IMR-90 (cell line): ENCODE results near the gene ZFHX3. TPM values are rescaled to one million over a fixed set of nuclear protein-coding genes. Genes with fewer than 3 reads are reported as not detected.

Experiments
- ATAC-seq: fragments of 200-7000 bp; cut with Tn5 transposase; 2 replicates; pipeline ENCODE4 v1.9.1; 2020; ENCODE audit warnings: low read depth, mild to moderate bottlenecking, moderate library complexity
- BruUV-seq: library from RNA; stranded (reverse); fragments of 400-500 nt; replicated peaks from 2 replicates; lab custom pipeline; 2021; lab: Mats Ljungman, UMichigan
- CTCF ChIA-PET: fragments of 300-600 bp; formaldehyde crosslinking; extraction: SDS; loops from one replicate; lab custom pipeline; 2021; ENCODE audit warnings: antibody characterized with exemption; lab: Yijun Ruan, JAX
- POLR2A ChIA-PET: fragments of 300-600 bp; sonication (Branson Sonifier 250); formaldehyde crosslinking; loops from one replicate; lab custom pipeline; 2022; ENCODE audit warnings: antibody characterized with exemption; ENCODE audit not compliant: unreplicated experiment; lab: Charles Lee
- DNase-seq: peaks from one replicate; pipeline ENCODE4 v3.0.0; 2013
- H2AFZ ChIP-seq: replicated peaks from 2 replicates; pipeline ENCODE3; 2013; ENCODE audit warnings: low read length, mild to moderate bottlenecking; ENCODE audit not compliant: poor library complexity
- H2AK5ac ChIP-seq: 2 replicates; pipeline ENCODE4 v1.6.1; 2013; ENCODE audit warnings: low read depth, low read length, inconsistent platforms
- H2AK9ac ChIP-seq: replicated peaks from 2 replicates; pipeline ENCODE3; 2013; ENCODE audit warnings: mild to moderate bottlenecking, low read depth, low read length, moderate library complexity; ENCODE audit not compliant: poor library complexity
- H2BK120ac ChIP-seq: 2 replicates; pipeline ENCODE4 v1.6.1; 2013; ENCODE audit warnings: low read depth, low read length, inconsistent platforms
- H2BK15ac ChIP-seq: 3 replicates; pipeline ENCODE4 v1.6.1; 2013; ENCODE audit warnings: low read depth, low read length, inconsistent platforms
- H2BK20ac ChIP-seq: 2 replicates; pipeline ENCODE4 v1.6.1; 2013; ENCODE audit warnings: low read depth, mild to moderate bottlenecking, inconsistent platforms, low read length, moderate library complexity
- H2BK5ac ChIP-seq: 2 replicates; pipeline ENCODE4 v1.6.1; 2013; ENCODE audit warnings: mild to moderate bottlenecking, low read depth, low read length, inconsistent platforms; ENCODE audit not compliant: poor library complexity, severe bottlenecking
- H3K14ac ChIP-seq: replicated peaks from 2 replicates; pipeline ENCODE4 v1.6.1; 2013; ENCODE audit warnings: low read depth, low read length, inconsistent platforms
- H3K18ac ChIP-seq: 2 replicates; pipeline ENCODE4 v1.6.1; 2013; ENCODE audit warnings: low read depth, low read length, control low read depth
- H3K23ac ChIP-seq: 2 replicates; pipeline ENCODE4 v1.6.1; 2013; ENCODE audit warnings: low read depth, low read length, inconsistent platforms
- H3K27ac ChIP-seq: 2 replicates; pipeline ENCODE4 v1.5.1; 2013; ENCODE audit warnings: mild to moderate bottlenecking, control low read depth, low read length; ENCODE audit not compliant: insufficient read depth
- H3K27me3 ChIP-seq: 2 replicates; pipeline ENCODE4 v1.6.1; 2013; ENCODE audit warnings: low read length; ENCODE audit not compliant: control insufficient read depth, insufficient read depth
- H3K36me3 ChIP-seq: 2 replicates; pipeline ENCODE4 v1.6.1; 2013; ENCODE audit warnings: low read length, mixed read lengths; ENCODE audit not compliant: control insufficient read depth, insufficient read depth
- H3K4ac ChIP-seq: 2 replicates; pipeline ENCODE4 v1.6.1; 2013; ENCODE audit warnings: low read depth, low read length, inconsistent platforms
- H3K4me1 ChIP-seq: 2 replicates; pipeline ENCODE4 v1.6.1; 2013; ENCODE audit warnings: low read length, mixed read lengths; ENCODE audit not compliant: control insufficient read depth, insufficient read depth
- H3K4me2 ChIP-seq: 2 replicates; pipeline ENCODE4 v1.6.1; 2013; ENCODE audit warnings: low read depth, mild to moderate bottlenecking, control low read depth, low read length, moderate library complexity
- H3K4me3 ChIP-seq: 2 replicates; pipeline ENCODE4 v1.5.1; 2013; ENCODE audit warnings: low read depth, mild to moderate bottlenecking, control low read depth, low read length, moderate library complexity; ENCODE audit not compliant: insufficient read depth
- H3K56ac ChIP-seq: 2 replicates; pipeline ENCODE4 v1.6.1; 2013; ENCODE audit warnings: low read length, inconsistent platforms; ENCODE audit not compliant: insufficient read depth; ENCODE audit errors: extremely low read depth
- H3K79me1 ChIP-seq, 2 experiments: 2 replicates each; pipeline ENCODE4 v1.6.1; 2013; ENCODE audit warnings: low read length in 2 of 2, inconsistent platforms in 1 of 2, low read depth in 1 of 2
- H3K9ac ChIP-seq: 2 replicates; pipeline ENCODE4 v1.6.1; 2013; ENCODE audit warnings: low read depth, low read length, control low read depth
- H3K9me1 ChIP-seq: 2 replicates; pipeline ENCODE4 v1.6.1; 2013; ENCODE audit warnings: low read length, inconsistent platforms; ENCODE audit not compliant: insufficient read depth
- H3K9me3 ChIP-seq: 2 replicates; pipeline ENCODE4 v1.6.1; 2013; ENCODE audit warnings: low read length; ENCODE audit not compliant: control insufficient read depth, insufficient read depth
- H4K20me1 ChIP-seq: 2 replicates; pipeline ENCODE4 v1.6.1; 2013; ENCODE audit warnings: low read length, inconsistent platforms; ENCODE audit not compliant: insufficient read depth
- H4K5ac ChIP-seq: 2 replicates; pipeline ENCODE4 v1.6.1; 2013; ENCODE audit warnings: mild to moderate bottlenecking, low read depth, low read length, control low read depth
- H4K8ac ChIP-seq, 2 experiments: 2 replicates each; pipeline ENCODE4 v1.6.1; 2013; ENCODE audit warnings: low read depth in 2 of 2, low read length in 2 of 2, control low read depth in 1 of 2, inconsistent platforms in 1 of 2
- H4K91ac ChIP-seq: 2 replicates; pipeline ENCODE4 v1.6.1; 2013; ENCODE audit warnings: low read depth, low read length, inconsistent platforms; ENCODE audit not compliant: insufficient read depth
- BHLHE40 ChIP-seq: fragments of 150-350 bp; IDR thresholded peaks from 2 replicates; pipeline ENCODE4 v1.6.1; 2016; ENCODE audit warnings: mild to moderate bottlenecking, low read depth, low read length
- CEBPB ChIP-seq: IDR thresholded peaks from 2 replicates; pipeline ENCODE4 v1.6.1; 2012; ENCODE audit warnings: low read depth, low read length, improper control_type of control experiment
- CHD1 ChIP-seq: IDR thresholded peaks from 2 replicates; pipeline ENCODE4 v1.6.1; 2012; ENCODE audit warnings: low read depth, low read length, improper control_type of control experiment
- FOS ChIP-seq: fragments of 150-350 bp; IDR thresholded peaks from 2 replicates; pipeline ENCODE4 v1.6.1; 2016; ENCODE audit warnings: low read depth, low read length
- MAFK ChIP-seq: IDR thresholded peaks from 2 replicates; pipeline ENCODE4 v1.6.1; 2012; ENCODE audit warnings: low read depth, low read length, improper control_type of control experiment
- MAZ ChIP-seq: IDR thresholded peaks from 2 replicates; pipeline ENCODE4 v1.6.1; 2012; ENCODE audit warnings: low read depth, mild to moderate bottlenecking, low read length, improper control_type of control experiment, moderate library complexity, borderline replicate concordance
- POLR2A ChIP-seq: IDR thresholded peaks from 2 replicates; pipeline ENCODE4 v1.6.1; 2012; ENCODE audit warnings: mild to moderate bottlenecking, low read depth, low read length
- RAD21 ChIP-seq: IDR thresholded peaks from 2 replicates; pipeline ENCODE4 v1.6.1; 2012; ENCODE audit warnings: low read length, improper control_type of control experiment
- RCOR1 ChIP-seq: IDR thresholded peaks from 2 replicates; pipeline ENCODE4 v1.6.1; 2012; ENCODE audit warnings: mild to moderate bottlenecking, low read length, improper control_type of control experiment; ENCODE audit not compliant: insufficient replicate concordance
- RFX5 ChIP-seq: IDR thresholded peaks from 2 replicates; pipeline ENCODE4 v1.8.0; 2012; ENCODE audit warnings: low read depth, mild to moderate bottlenecking, low read length, moderate library complexity
- SMC3 ChIP-seq: fragments of 150-350 bp; IDR thresholded peaks from 2 replicates; pipeline ENCODE4 v1.6.1; 2016; ENCODE audit warnings: low read depth, mild to moderate bottlenecking, antibody characterized with exemption, low read length, moderate library complexity
- WGBS, 2 experiments: methylation state at CpG; one replicate each; pipeline versions ENCODE4 v1.1.5 to v1.1.7; 2013; ENCODE audit warnings: missing lambda C conversion rate in 2 of 2; ENCODE audit not compliant: insufficient read length in 1 of 2; ENCODE audit errors: extremely low coverage in 2 of 2; 5-methylcytosine and 5-hydroxymethylcytosine counted together
- dilution Hi-C: fragments of 300-500 bp; cut with HindIII; formaldehyde crosslinking; loops from one replicate; pipeline ENCODE4 v1.14.3; 2018; ENCODE audit warnings: low sequenced_read_pairs; ENCODE audit not compliant: unreplicated experiment
- in situ Hi-C: fragments of 300-500 bp; cut with MboI; formaldehyde crosslinking; loops from 3 replicates; pipeline ENCODE4 v1.14.3; 2019; ENCODE audit warnings: low sequenced_read_pairs, inconsistent platforms, mixed read lengths
- intact Hi-C: fragments of 100-400 bp; cut with micrococcal nuclease; formaldehyde crosslinking; loops from 2 replicates; pipeline ENCODE4 v1.10.0; 2022
- polyA plus RNA-seq, 3 experiments: library from polyadenylated mRNA; depleted of rRNA; stranded (reverse); fragments of >200 nt; gene quantifications; 2 replicates each; pipeline ENCODE4 v1.2.3, GENCODE V29; 2012; ENCODE audit warnings: low replicate concordance in 1 of 3
- total RNA-seq: library from RNA; depleted of rRNA; stranded (reverse); fragments of >200 nt; gene quantifications from 2 replicates; pipeline ENCODE4 v1.2.3, GENCODE V29; 2012
- TF ChIP-seq, protein P1 (sequence below): fragments of 150-350 bp; IDR thresholded peaks from 2 replicates; pipeline ENCODE4 v1.6.1; 2016; ENCODE audit warnings: low read depth, mild to moderate bottlenecking, low read length, moderate library complexity, borderline replicate concordance
- TF ChIP-seq, protein P2 (sequence below): conservative IDR thresholded peaks from 2 replicates; pipeline ENCODE4 v1.5.1; 2012; ENCODE audit warnings: mild to moderate bottlenecking, low read depth, low read length, improper control_type of control experiment

The ZFHX3 gene
- total and polyA plus RNA-seq, 2 of the 4 experiments (the other 2 are of a cell fraction), result 1.4 to 1.7 TPM

DNA sequence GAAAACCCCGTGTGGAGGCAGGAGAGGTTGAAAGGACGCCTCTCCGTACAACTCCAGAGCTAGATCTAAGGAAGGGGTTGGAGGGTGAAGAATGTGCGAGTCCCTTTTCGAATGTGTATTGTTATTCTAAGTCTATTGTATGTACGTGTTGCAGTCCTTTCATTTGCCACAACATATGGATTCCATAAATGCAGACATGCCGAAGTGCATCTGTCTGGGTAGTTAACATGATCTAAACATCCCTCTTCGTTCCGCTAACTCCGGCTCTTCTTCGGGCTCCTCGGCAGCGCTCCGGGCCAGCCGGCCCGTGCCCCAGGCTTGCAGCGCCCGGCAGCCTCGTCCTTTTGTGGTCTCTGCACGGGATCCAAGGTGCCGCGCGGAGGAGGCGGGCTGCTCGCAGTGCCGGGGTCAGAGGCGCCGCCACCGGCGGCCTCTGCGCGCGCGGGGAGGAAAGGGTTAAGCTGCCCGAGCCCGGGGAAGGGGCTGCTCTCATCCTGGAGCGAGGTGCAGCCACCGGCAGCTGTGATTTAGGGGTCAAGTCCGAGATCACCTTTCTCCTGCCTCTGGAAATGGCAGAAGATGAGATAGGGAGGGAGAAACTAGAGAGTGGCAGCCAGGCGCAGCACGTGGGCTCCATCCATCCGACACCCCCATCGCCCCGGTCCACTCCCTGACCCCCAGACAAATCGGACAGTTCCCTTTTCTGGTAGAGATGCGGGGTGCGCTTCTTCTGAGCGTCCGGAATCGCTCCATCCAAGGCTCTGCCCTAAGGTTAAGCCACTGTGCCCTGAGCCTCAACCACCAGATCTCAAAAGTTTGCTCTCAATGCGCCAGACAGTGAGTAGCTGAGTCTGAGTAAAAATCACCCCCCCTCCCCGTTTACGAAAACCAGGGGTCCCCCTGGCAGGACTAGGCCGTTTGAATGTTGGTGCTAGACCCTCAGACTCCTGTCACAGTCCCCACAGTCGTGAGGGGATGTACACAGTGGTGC lies 15.1 kb upstream of the ZFHX3 start:
- Histone ChIP-seq H3K9me3 (no peaks in the 10 kb centered on the region), H3K4me1 (peaks cover 27% of the 10 kb centered on the region), H3K9ac (no peak overlapping the region), H2BK120ac (peak overlapping the region; percentile 67; the same call in 1 of the 2 replicates), H3K79me1 (peaks cover 4 to 14% of the 10 kb centered on the region in 2 experiments; a peak in 3 of 4 replicates), H3K9me1 (peaks cover 2% of the 10 kb centered on the region; the same call in 1 of the 2 replicates), H3K27me3 (no peaks in the 10 kb centered on the region), H2BK15ac (peak overlapping the region; percentile 34; the same call in 1 of the 3 replicates), H3K56ac (no peak overlapping the region), H4K91ac (0 out of 2 replicates have a peak overlapping the region, but pooled peaks have one; percentile 11), H3K23ac (peak overlapping the region; percentile 78; the same call in 1 of the 2 replicates), H3K27ac (no peak overlapping the region), H2BK20ac (0 out of 2 replicates have a peak overlapping the region, but pooled peaks have one; percentile 8), H2AFZ (peak overlapping the region; percentile 57), H3K4me2 (peak overlapping the region; percentile 31; the same call in 1 of the 2 replicates), H3K18ac (no peak overlapping the region; the same call in 1 of the 2 replicates), H3K4me3 (no peak overlapping the region), H3K14ac (peak overlapping the region; percentile 23; the same call in 1 of the 2 replicates), H3K4ac (peak overlapping the region; percentile 25; the same call in 1 of the 2 replicates), H2AK9ac (no peak overlapping the region), H4K20me1 (no peaks in the 10 kb centered on the region), H4K8ac (peak overlapping the region; percentile 45 to 50; a peak in 2 of 4 replicates), H2BK5ac (no peak overlapping the region), H3K36me3 (no peaks in the 10 kb centered on the region), H4K5ac (no peak overlapping the region), H2AK5ac (peak overlapping the region; percentile 74)
- no TSS peak for BruUV-seq
- ATAC-seq (no peak), DNase-seq (no peak)
- intact Hi-C loops (no loop called here), in situ Hi-C loops (loop anchor here (10.0 to 25.0 kb wide), 3 partner anchors 172 to 1224 kb away; partner anchors contain the start of gene PSMD7), dilution Hi-C loops (no loop called here)
- WGBS, 2 experiments, result 55% methylated on average over 20 of the region's 55 CpGs; no CpG with 5 or more reads in 1 of the 2 experiments
- POLR2A ChIA-PET, result interaction anchor here (0.6 kb wide), 2 partner anchors 118 to 135 kb away, joined by 3 to 14 read pairs; no protein-coding TSS in a partner anchor
- CTCF ChIA-PET, result no interaction called here
- TF ChIP-seq RFX5 (no peak), RCOR1 (no peak), POLR2A (no peak), SMC3 (no peak), FOS (no peak), MAFK (no peak), MAZ (no peak), RAD21 (no peak), CHD1 (no peak), CEBPB (no peak), BHLHE40 (no peak)
- TF ChIP-seq, protein P1, sequence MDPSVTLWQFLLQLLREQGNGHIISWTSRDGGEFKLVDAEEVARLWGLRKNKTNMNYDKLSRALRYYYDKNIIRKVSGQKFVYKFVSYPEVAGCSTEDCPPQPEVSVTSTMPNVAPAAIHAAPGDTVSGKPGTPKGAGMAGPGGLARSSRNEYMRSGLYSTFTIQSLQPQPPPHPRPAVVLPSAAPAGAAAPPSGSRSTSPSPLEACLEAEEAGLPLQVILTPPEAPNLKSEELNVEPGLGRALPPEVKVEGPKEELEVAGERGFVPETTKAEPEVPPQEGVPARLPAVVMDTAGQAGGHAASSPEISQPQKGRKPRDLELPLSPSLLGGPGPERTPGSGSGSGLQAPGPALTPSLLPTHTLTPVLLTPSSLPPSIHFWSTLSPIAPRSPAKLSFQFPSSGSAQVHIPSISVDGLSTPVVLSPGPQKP, result no peak
- TF ChIP-seq, protein P2, sequence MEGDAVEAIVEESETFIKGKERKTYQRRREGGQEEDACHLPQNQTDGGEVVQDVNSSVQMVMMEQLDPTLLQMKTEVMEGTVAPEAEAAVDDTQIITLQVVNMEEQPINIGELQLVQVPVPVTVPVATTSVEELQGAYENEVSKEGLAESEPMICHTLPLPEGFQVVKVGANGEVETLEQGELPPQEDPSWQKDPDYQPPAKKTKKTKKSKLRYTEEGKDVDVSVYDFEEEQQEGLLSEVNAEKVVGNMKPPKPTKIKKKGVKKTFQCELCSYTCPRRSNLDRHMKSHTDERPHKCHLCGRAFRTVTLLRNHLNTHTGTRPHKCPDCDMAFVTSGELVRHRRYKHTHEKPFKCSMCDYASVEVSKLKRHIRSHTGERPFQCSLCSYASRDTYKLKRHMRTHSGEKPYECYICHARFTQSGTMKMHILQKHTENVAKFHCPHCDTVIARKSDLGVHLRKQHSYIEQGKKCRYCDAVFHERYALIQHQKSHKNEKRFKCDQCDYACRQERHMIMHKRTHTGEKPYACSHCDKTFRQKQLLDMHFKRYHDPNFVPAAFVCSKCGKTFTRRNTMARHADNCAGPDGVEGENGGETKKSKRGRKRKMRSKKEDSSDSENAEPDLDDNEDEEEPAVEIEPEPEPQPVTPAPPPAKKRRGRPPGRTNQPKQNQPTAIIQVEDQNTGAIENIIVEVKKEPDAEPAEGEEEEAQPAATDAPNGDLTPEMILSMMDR, result no peak
